ENCODE results near the gene TBC1D1.

The TBC1D1 gene

GRCh38 chr4:38188631-38189101, 297.8 kb downstream of the TBC1D1 start:
- TF ChIP-seq, protein P1, sequence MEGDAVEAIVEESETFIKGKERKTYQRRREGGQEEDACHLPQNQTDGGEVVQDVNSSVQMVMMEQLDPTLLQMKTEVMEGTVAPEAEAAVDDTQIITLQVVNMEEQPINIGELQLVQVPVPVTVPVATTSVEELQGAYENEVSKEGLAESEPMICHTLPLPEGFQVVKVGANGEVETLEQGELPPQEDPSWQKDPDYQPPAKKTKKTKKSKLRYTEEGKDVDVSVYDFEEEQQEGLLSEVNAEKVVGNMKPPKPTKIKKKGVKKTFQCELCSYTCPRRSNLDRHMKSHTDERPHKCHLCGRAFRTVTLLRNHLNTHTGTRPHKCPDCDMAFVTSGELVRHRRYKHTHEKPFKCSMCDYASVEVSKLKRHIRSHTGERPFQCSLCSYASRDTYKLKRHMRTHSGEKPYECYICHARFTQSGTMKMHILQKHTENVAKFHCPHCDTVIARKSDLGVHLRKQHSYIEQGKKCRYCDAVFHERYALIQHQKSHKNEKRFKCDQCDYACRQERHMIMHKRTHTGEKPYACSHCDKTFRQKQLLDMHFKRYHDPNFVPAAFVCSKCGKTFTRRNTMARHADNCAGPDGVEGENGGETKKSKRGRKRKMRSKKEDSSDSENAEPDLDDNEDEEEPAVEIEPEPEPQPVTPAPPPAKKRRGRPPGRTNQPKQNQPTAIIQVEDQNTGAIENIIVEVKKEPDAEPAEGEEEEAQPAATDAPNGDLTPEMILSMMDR (IDR thresholded peaks at IDR 0.05; ENCODE audit: insufficient read depth, low read depth, low read length, missing control alignments): no peak
- no peak for DNase-seq (ENCODE audit: low read depth)
- H3K4me3 ChIP-seq (ENCODE audit: low read depth, low read length): no peak overlapping the region

Data from GM12865 (cell line).